ENCODE data around the gene SGSM2. TPM values are rescaled to one million over a fixed set of nuclear protein-coding genes. Genes with fewer than 3 reads are reported as not detected.
A peak's percentile ranks its signal among the peaks of the same experiment; 100 is the strongest.

Gene SGSM2
- total RNA-seq, 1 experiment from 2014 or later, result 49.0 TPM

DNA sequence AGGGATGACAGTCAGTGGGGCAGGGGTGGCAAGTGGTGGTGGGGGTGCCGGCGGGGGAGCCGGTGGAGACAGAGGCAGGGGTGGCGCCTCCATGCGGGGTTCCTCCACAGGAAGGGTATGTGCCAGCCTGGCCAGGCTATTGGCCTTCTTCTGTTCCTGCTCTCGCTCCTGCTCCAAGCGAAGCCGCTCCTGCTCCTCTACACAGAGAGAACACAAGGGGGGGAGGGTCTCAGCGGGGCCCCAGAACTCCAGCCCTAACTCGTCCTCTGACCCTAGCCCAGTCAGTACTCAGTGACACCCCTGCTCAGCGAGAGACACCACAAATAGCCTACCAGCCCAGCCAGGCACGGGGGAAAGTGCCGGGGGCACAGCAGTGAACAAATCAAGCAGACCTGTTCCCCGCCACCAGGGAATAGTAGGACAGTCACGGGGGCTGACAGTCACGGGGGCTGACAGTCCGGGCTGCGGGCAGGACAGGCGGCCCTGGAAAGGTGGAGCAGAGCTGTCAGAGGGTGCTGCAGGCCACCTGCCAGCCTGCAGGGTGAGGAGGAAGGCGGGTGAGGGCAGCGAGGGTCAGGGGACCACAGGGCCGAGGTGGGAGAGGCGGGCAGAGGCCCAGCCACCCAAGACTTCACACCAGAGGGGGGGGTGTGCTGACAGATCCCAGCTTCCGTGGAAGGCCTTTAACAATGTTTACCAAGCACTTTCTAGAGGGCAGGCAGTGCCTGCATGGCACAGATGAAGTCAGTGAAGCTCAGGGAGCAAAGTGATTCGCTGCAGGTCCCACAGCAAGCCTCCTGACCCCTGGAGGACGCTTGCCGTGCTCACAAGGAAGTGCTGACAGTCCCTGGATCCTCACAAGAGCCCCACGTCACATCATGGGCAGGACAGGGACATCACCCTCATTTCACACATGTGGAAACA is 58.2 kb downstream of the SGSM2 start:
- in situ Hi-C loops (cut with HindIII; ENCODE audit: low pct_unique_long_range_greater_than_20kb, low sequenced_read_pairs) (no loop called here), intact Hi-C loops (cut with micrococcal nuclease; ENCODE audit: unreplicated experiment) (no loop called here)
- POLR2A ChIA-PET, result no interaction called here
- Histone ChIP-seq H3K4me1 (ENCODE audit: control insufficient read depth, insufficient read depth, low read length) (peaks cover 43% of the 10 kb centered on the region), H3K36me3 (ENCODE audit: control insufficient read depth, insufficient read depth, low read length) (no peaks in the 10 kb centered on the region), H3K27me3 (ENCODE audit: control insufficient read depth, insufficient read depth, low read length) (no peaks in the 10 kb centered on the region), H3K4me3 (ENCODE audit: low read depth in 2 of 2, low read length in 2 of 2) (peak overlapping the region in 1 of 2 experiments; percentile 37; a peak in 2 of 4 replicates), H3K27ac (ENCODE audit: low read length) (peak overlapping the region; percentile 69), H3K9me3 (ENCODE audit: control insufficient read depth, insufficient read depth, low read depth, low read length) (no peaks in the 10 kb centered on the region)
- no peak for DNase-seq (ENCODE audit: low read depth, low spot score)
- TF ChIP-seq TCF7L2 (IDR thresholded peaks at IDR 0.05; ENCODE audit: low read depth, low read length), result no peak
- TF ChIP-seq POLR2AphosphoS5 (IDR thresholded peaks at IDR 0.05; ENCODE audit: low read depth, low read length), result no peak
- TF ChIP-seq, protein P1, sequence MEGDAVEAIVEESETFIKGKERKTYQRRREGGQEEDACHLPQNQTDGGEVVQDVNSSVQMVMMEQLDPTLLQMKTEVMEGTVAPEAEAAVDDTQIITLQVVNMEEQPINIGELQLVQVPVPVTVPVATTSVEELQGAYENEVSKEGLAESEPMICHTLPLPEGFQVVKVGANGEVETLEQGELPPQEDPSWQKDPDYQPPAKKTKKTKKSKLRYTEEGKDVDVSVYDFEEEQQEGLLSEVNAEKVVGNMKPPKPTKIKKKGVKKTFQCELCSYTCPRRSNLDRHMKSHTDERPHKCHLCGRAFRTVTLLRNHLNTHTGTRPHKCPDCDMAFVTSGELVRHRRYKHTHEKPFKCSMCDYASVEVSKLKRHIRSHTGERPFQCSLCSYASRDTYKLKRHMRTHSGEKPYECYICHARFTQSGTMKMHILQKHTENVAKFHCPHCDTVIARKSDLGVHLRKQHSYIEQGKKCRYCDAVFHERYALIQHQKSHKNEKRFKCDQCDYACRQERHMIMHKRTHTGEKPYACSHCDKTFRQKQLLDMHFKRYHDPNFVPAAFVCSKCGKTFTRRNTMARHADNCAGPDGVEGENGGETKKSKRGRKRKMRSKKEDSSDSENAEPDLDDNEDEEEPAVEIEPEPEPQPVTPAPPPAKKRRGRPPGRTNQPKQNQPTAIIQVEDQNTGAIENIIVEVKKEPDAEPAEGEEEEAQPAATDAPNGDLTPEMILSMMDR (IDR thresholded peaks at IDR 0.05), result no peak; the same call in 1 of the 2 replicates
- TF ChIP-seq, protein P2, sequence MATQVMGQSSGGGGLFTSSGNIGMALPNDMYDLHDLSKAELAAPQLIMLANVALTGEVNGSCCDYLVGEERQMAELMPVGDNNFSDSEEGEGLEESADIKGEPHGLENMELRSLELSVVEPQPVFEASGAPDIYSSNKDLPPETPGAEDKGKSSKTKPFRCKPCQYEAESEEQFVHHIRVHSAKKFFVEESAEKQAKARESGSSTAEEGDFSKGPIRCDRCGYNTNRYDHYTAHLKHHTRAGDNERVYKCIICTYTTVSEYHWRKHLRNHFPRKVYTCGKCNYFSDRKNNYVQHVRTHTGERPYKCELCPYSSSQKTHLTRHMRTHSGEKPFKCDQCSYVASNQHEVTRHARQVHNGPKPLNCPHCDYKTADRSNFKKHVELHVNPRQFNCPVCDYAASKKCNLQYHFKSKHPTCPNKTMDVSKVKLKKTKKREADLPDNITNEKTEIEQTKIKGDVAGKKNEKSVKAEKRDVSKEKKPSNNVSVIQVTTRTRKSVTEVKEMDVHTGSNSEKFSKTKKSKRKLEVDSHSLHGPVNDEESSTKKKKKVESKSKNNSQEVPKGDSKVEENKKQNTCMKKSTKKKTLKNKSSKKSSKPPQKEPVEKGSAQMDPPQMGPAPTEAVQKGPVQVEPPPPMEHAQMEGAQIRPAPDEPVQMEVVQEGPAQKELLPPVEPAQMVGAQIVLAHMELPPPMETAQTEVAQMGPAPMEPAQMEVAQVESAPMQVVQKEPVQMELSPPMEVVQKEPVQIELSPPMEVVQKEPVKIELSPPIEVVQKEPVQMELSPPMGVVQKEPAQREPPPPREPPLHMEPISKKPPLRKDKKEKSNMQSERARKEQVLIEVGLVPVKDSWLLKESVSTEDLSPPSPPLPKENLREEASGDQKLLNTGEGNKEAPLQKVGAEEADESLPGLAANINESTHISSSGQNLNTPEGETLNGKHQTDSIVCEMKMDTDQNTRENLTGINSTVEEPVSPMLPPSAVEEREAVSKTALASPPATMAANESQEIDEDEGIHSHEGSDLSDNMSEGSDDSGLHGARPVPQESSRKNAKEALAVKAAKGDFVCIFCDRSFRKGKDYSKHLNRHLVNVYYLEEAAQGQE (IDR thresholded peaks at IDR 0.05; ENCODE audit: insufficient read depth in 1 of 2, low read depth in 2 of 2, low read length in 1 of 2), result no peak
- no peak for TF ChIP-seq SIN3A (IDR thresholded peaks at IDR 0.05; ENCODE audit: borderline replicate concordance, insufficient read depth, low read depth, low read length)
- CTCF ChIA-PET, result interaction anchor here (1.1 to 1.3 kb wide), 2 partner anchors 13 to 21 kb away, joined by 3 to 4 read pairs; no protein-coding TSS in a partner anchor
- no TSS peak for BruUV-seq (replicated peaks)
- 0 out of 2 replicates have a peak, but pooled peaks have one; percentile 10 for ATAC-seq

DNA sequence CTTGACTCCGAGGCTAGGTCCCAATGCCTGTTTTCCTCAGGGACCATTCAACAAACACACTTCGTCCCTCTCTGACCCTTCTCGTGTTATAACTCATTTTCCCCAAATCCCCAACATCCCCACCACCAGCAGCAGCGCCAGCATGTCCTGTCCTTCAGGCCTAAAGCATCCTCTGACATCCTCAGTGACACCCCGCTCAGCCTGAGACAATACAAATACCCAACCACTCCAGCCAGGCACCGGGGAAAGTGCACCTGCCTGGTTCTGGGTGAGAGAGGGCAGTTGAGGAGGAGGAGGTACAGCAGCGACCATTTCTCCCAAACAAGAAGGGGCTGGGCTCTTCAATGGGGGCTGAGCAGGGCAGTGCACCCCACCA is 58.9 kb downstream of the SGSM2 start:
- H3K36me3 ChIP-seq (ENCODE audit: control insufficient read depth, insufficient read depth, low read length), result no peaks in the 10 kb centered on the region
- peak overlapping the region; percentile 27 to 37 for H3K4me3 ChIP-seq (ENCODE audit: low read depth in 2 of 2, low read length in 2 of 2)
- in situ Hi-C loops (cut with HindIII; ENCODE audit: low pct_unique_long_range_greater_than_20kb, low sequenced_read_pairs) (no loop called here), intact Hi-C loops (cut with micrococcal nuclease; ENCODE audit: unreplicated experiment) (no loop called here)
- peaks cover 43% of the 10 kb centered on the region for H3K4me1 ChIP-seq (ENCODE audit: control insufficient read depth, insufficient read depth, low read length)
- no peak for ATAC-seq
- DNase-seq (ENCODE audit: low read depth, low spot score), result no peak
- ChIA-PET CTCF (interaction anchor here (1.1 to 1.3 kb wide), 2 partner anchors 14 to 20 kb away, joined by 3 to 4 read pairs; no protein-coding TSS in a partner anchor), POLR2A (no interaction called here)
- no TSS peak for BruUV-seq (replicated peaks)
- no peaks in the 10 kb centered on the region for H3K9me3 ChIP-seq (ENCODE audit: control insufficient read depth, insufficient read depth, low read depth, low read length)
- peak overlapping the region; percentile 69 for H3K27ac ChIP-seq (ENCODE audit: low read length)
- no peaks in the 10 kb centered on the region for H3K27me3 ChIP-seq (ENCODE audit: control insufficient read depth, insufficient read depth, low read length)
- TF ChIP-seq POLR2AphosphoS5 (IDR thresholded peaks at IDR 0.05; ENCODE audit: low read depth, low read length) (no peak), TCF7L2 (IDR thresholded peaks at IDR 0.05; ENCODE audit: low read depth, low read length) (no peak)
- TF ChIP-seq, protein P2 (IDR thresholded peaks at IDR 0.05; ENCODE audit: insufficient read depth in 1 of 2, low read depth in 2 of 2, low read length in 1 of 2), result no peak
- TF ChIP-seq, protein P1 (IDR thresholded peaks at IDR 0.05), result no peak
